Activated T-helper 1 cell treated with anti-CD3 and anti-CD28 coated beads, Interleukin-12 subunit alpha, Interleukin-12 subunit beta, Interleukin-2, Interleukin-4 antibody, amounts not matched to agents 30 ng/mL and 10 ng/mL and 1 ng/mL, durations not matched to agents 14 hours and 24 hours and 36 hours (primary cell): Measurements from ENCODE around the gene GJA3. TPM values are rescaled to one million over a fixed set of nuclear protein-coding genes. Genes with fewer than 3 reads are reported as not detected.

ENCODE experiments used
- DNase-seq: peaks from one replicate; pipeline ENCODE4 v3.0.0; 2021; ENCODE audit warnings: low spot score
- H3K27ac Mint-ChIP-seq: one replicate; pipeline ENCODE4 v1.8.0; 2021; ENCODE audit warnings: mild to moderate bottlenecking, mixed read lengths
- H3K27me3 Mint-ChIP-seq: one replicate; pipeline ENCODE4 v1.8.0; 2022; ENCODE audit warnings: mild to moderate bottlenecking, moderate library complexity, mixed read lengths; ENCODE audit not compliant: insufficient read depth
- H3K36me3 Mint-ChIP-seq: one replicate; pipeline ENCODE4 v1.8.0; 2021; ENCODE audit warnings: low read depth, mixed read lengths
- H3K4me1 Mint-ChIP-seq: one replicate; pipeline ENCODE4 v1.8.0; 2021; ENCODE audit warnings: low read depth, mixed read lengths
- H3K4me3 Mint-ChIP-seq: one replicate; pipeline ENCODE4 v1.8.0; 2021; ENCODE audit warnings: mild to moderate bottlenecking, moderate library complexity, mixed read lengths
- H3K9me3 Mint-ChIP-seq: one replicate; pipeline ENCODE4 v1.8.0; 2021; ENCODE audit warnings: mixed read lengths
- intact Hi-C: fragments of 100-400 bp; cut with micrococcal nuclease; formaldehyde crosslinking; loops from one replicate; pipeline ENCODE4 v1.15.1; 2024
- total RNA-seq: library from RNA; stranded (reverse); gene quantifications from 2 replicates; pipeline ENCODE4 v1.2.3, GENCODE V29; 2022

The GJA3 gene
- total RNA-seq, 1 donor from 2014 or later: not detected

- no peak for DNase-seq
- intact Hi-C loops: no loop called here
- H3K9me3 Mint-ChIP-seq: no peaks in the 10 kb centered on the region
- no peak overlapping the region for H3K4me3 Mint-ChIP-seq
- peaks cover 66% of the 10 kb centered on the region for H3K27me3 Mint-ChIP-seq
- H3K4me1 Mint-ChIP-seq: peaks cover 4% of the 10 kb centered on the region
- H3K36me3 Mint-ChIP-seq: no peaks in the 10 kb centered on the region
- no peak overlapping the region for H3K27ac Mint-ChIP-seq
Measured at GRCh38 chr13:20141238-20142022, 19.4 kb downstream of the GJA3 start.

GRCh38 chr13:20140487-20140886 lies 20.4 kb downstream of the GJA3 start:
- Mint-ChIP-seq H3K27ac (no peak overlapping the region), H3K9me3 (no peaks in the 10 kb centered on the region), H3K4me3 (no peak overlapping the region), H3K4me1 (peaks cover 4% of the 10 kb centered on the region), H3K36me3 (no peaks in the 10 kb centered on the region), H3K27me3 (peaks cover 64% of the 10 kb centered on the region)
- DNase-seq: no peak
- intact Hi-C loops: no loop called here

GRCh38 chr13:20137875-20138274 lies 23.0 kb downstream of the GJA3 start:
- no peak overlapping the region for H3K4me3 Mint-ChIP-seq
- no peaks in the 10 kb centered on the region for H3K9me3 Mint-ChIP-seq
- H3K36me3 Mint-ChIP-seq: no peaks in the 10 kb centered on the region
- no peak for DNase-seq
- peaks cover 57% of the 10 kb centered on the region for H3K27me3 Mint-ChIP-seq
- intact Hi-C loops: no loop called here
- no peak overlapping the region for H3K27ac Mint-ChIP-seq
- H3K4me1 Mint-ChIP-seq: peaks cover 4% of the 10 kb centered on the region

- intact Hi-C loops: loop anchor here (1.0 kb wide), 1 partner anchor 26 kb away; no protein-coding TSS in a partner anchor
- Mint-ChIP-seq H3K4me1 (peaks cover 4% of the 10 kb centered on the region), H3K9me3 (no peaks in the 10 kb centered on the region), H3K4me3 (no peak overlapping the region), H3K27ac (no peak overlapping the region), H3K27me3 (peaks cover 54% of the 10 kb centered on the region), H3K36me3 (no peaks in the 10 kb centered on the region)
- DNase-seq: no peak
Measured at GRCh38 chr13:20136781-20137703, 23.8 kb downstream of the GJA3 start.

GRCh38 chr13:20134732-20135131 lies 26.1 kb downstream of the GJA3 start:
- no peak for DNase-seq
- H3K27ac Mint-ChIP-seq: no peak overlapping the region
- H3K27me3 Mint-ChIP-seq: peaks cover 34% of the 10 kb centered on the region
- no peaks in the 10 kb centered on the region for H3K9me3 Mint-ChIP-seq
- H3K4me3 Mint-ChIP-seq: no peak overlapping the region
- no peaks in the 10 kb centered on the region for H3K36me3 Mint-ChIP-seq
- no peaks in the 10 kb centered on the region for H3K4me1 Mint-ChIP-seq
- intact Hi-C loops: no loop called here

- Mint-ChIP-seq H3K4me3 (no peak overlapping the region), H3K9me3 (no peaks in the 10 kb centered on the region), H3K36me3 (no peaks in the 10 kb centered on the region), H3K27me3 (peaks cover 17% of the 10 kb centered on the region), H3K4me1 (no peaks in the 10 kb centered on the region), H3K27ac (no peak overlapping the region)
- intact Hi-C loops: no loop called here
- DNase-seq: no peak
Measured at GRCh38 chr13:20132052-20132634, 28.7 kb downstream of the GJA3 start.

- Mint-ChIP-seq H3K4me1 (no peaks in the 10 kb centered on the region), H3K27ac (no peak overlapping the region), H3K27me3 (peaks cover 18% of the 10 kb centered on the region), H3K36me3 (no peaks in the 10 kb centered on the region), H3K9me3 (no peaks in the 10 kb centered on the region), H3K4me3 (no peak overlapping the region)
- DNase-seq: no peak
- intact Hi-C loops: no loop called here
Measured at GRCh38 chr13:20131057-20131832, 29.6 kb downstream of the GJA3 start.

- H3K4me3 Mint-ChIP-seq: no peak overlapping the region
- H3K4me1 Mint-ChIP-seq: no peaks in the 10 kb centered on the region
- intact Hi-C loops: no loop called here
- no peak overlapping the region for H3K27ac Mint-ChIP-seq
- no peaks in the 10 kb centered on the region for H3K9me3 Mint-ChIP-seq
- no peaks in the 10 kb centered on the region for H3K36me3 Mint-ChIP-seq
- H3K27me3 Mint-ChIP-seq: peaks cover 22% of the 10 kb centered on the region
- no peak for DNase-seq
Measured at GRCh38 chr13:20130652-20131051, 30.2 kb downstream of the GJA3 start.

GRCh38 chr13:20130012-20130411 lies 30.8 kb downstream of the GJA3 start:
- H3K27ac Mint-ChIP-seq: no peak overlapping the region
- H3K4me3 Mint-ChIP-seq: no peak overlapping the region
- no peaks in the 10 kb centered on the region for H3K9me3 Mint-ChIP-seq
- peaks cover 28% of the 10 kb centered on the region for H3K27me3 Mint-ChIP-seq
- no peaks in the 10 kb centered on the region for H3K36me3 Mint-ChIP-seq
- intact Hi-C loops: no loop called here
- DNase-seq: no peak
- no peaks in the 10 kb centered on the region for H3K4me1 Mint-ChIP-seq

- DNase-seq: no peak
- Mint-ChIP-seq H3K9me3 (no peaks in the 10 kb centered on the region), H3K4me1 (no peaks in the 10 kb centered on the region), H3K27ac (no peak overlapping the region), H3K4me3 (no peak overlapping the region), H3K36me3 (no peaks in the 10 kb centered on the region), H3K27me3 (peaks cover 35% of the 10 kb centered on the region)
- intact Hi-C loops: loop anchor here (2.0 kb wide), 1 partner anchor 34 kb away; no protein-coding TSS in a partner anchor
Measured at GRCh38 chr13:20129076-20129475, 31.8 kb downstream of the GJA3 start.

- intact Hi-C loops: loop anchor here (2.0 kb wide), 1 partner anchor 34 kb away; no protein-coding TSS in a partner anchor
- Mint-ChIP-seq H3K4me1 (no peaks in the 10 kb centered on the region), H3K27me3 (peaks cover 36% of the 10 kb centered on the region), H3K4me3 (peak overlapping the region; percentile 9), H3K9me3 (no peaks in the 10 kb centered on the region), H3K27ac (no peak overlapping the region), H3K36me3 (no peaks in the 10 kb centered on the region)
- DNase-seq: no peak
Measured at GRCh38 chr13:20128459-20128931, 32.4 kb downstream of the GJA3 start.
